HG03039 (cell line): Measurements from ENCODE around the gene JPH4.
A peak's percentile ranks its signal among the peaks of the same experiment; 100 is the strongest.
"Not testable (repeated sequence)": the region's sequence is repeated elsewhere in the genome, so short reads cannot be mapped to it uniquely, and the experiment has no call there.

ENCODE experiments used
- ATAC-seq: cut with Tn5 transposase; IDR thresholded peaks from one replicate; pipeline ENCODE4 v1.9.1; 2021; ENCODE audit warnings: mild to moderate bottlenecking, moderate library complexity; ENCODE audit not compliant: unreplicated experiment

Gene JPH4

DNA sequence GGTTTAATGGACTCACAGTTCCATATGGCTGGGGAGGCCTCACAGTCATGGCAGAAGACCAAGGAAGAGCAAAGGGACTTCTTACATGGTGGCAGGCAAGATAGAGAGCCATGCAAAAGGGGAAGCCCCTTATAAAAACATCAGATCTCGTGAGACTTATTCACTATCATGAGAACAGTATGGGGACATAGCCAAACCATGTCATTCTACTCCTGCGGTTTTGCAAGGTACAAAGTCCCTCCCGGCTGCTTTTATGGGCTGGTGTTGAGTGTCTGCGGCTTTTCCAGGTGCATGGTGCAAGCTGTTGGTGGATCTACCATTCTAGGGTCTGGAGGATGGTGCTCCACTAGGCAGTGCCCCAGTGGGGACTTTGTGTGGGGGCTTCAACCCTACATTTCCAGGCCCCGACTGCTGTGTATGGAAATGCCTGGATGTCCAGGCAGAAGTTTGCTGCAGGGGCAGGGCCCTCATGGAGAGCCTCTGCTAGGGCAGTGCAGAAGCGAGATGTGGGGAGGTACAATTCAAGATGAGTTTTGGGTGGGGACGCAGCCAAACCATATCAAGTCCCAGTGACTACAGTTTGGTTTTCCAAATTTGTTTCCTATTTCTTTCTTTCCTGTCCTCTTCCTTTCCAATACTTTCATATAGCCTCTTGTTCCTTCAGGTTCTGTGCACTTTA lies 31.0 kb upstream of the JPH4 start:
- ATAC-seq, result not testable (repeated sequence)

GRCh38 chr14:23609001-23609400 lies 30.4 kb upstream of the JPH4 start:
- no peak for ATAC-seq

DNA sequence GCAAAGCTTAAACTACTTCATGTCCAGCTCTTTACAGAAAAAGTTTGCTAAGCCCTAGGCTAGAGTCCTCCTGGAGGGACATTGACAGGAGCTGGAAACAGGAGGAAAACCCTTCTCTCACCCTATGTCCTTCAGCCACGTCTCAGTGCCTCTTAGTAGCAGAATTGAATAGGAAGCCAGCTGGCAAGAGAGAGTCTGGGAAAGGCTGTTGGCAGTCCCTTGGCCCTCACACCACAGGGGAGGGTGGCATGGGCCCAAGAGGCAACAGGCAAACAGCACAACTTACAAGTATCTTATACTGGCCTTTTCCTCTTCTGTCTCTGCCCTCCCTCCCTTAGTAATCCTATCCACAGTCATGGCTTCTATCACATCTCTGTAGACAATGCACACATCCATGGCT lies 29.9 kb upstream of the JPH4 start:
- no peak for ATAC-seq

- ATAC-seq, result peak; percentile 78
Measured at GRCh38 chr14:23605931-23606585, 27.5 kb upstream of the JPH4 start.

DNA sequence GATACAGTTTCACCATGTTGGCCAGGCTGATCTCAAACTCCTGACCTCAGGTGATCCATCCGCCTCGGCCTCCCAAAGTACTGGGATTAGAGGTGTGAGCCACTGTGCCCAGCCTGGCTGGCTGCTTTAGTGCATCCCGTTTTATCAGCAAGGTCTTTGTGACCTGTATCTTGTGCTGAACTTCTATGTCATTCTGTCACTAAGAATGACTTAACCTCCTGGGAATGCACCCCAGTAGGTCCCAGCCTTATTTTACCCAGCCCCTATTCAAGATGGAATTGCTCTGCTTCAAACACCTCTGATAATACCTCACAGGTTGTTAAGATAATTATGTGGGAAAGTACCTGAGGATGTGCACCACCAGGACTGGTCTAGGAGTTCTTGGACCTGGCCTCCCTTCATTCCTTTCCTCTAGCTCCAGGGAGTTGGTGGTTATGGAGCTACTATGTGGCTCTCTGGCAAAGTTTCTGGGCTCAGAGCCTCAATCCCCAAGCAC lies 26.1 kb upstream of the JPH4 start:
- no peak for ATAC-seq

DNA sequence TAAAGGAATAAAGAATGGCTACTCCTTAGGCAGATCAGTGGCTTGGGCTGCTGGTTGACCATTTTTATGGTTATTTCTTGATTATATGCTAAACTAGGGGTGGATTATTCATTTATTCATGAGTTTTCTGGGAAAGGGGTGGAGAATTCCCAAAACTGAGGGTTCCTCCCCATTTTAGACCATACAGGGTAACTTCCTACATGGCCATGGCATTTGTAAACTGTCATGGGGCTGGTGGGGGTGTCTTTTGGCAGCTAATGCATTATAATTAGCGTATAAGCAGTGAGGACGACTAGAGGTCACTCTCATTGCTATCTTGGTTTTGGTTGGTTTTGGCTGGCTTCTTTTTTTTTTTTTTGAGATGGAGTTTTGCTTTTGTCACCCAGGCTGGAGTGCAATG lies 25.6 kb upstream of the JPH4 start:
- no peak for ATAC-seq

DNA sequence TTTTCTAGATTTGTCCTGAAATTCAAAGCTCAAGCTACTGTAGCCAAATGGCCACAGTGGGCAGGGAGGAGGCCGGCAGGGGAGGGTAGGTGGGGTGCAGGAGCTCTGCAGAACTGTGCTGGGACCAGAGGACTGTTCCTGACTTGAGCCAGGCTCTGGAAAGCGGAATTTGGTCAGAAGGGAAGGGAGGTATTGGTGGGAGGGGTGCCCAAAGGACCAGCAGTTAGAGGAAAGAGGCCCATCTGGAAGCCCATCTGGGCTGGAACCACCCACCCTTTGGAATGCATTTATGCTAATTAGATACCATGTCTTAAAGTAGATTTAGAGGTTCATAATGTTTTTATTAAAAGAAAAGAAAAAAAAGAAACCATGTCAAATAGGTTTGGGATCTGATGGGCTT lies 24.5 kb upstream of the JPH4 start:
- ATAC-seq, result no peak

DNA sequence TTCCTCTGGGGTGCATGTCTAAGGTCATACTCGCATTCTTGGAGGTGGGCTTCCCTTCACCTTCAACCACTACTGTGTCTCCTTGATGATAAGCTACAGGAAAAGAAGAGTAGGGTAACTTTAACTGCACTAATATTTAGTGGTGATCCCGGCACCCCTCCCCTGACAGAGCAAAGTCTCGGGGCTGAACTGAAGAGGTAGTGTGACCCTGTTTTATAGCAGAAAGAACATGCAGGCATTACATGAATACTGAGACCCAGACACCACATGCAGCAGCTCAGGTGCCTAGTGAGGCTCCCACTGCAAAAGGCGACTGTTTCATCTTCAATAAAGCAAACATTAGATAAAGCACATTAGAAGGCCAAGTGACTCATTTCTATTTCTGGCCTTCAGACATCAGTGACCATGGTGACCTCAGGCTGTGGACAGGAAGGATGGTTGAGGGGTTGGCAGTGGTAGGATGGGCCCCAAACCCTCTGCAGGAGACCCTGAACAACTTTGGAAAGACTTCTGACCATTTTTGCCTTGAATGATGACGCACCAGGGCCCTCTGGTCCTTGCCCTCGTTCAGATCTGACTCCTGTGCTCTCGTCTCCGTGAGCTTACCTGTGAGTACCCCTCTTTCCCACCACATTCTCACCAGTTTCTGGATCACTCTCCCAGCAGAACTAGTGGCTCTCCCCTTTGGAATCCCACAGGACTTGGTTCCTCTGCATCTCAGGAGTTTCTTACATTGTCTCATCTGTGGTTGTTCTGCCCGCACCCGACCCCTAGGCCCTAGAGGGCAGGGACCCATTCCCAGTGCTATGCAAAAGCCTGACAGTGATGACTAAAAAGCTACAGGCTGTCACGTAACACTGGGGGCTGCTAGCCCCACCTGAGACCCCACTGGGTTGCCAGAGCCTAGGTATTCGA lies 23.8 kb upstream of the JPH4 start:
- no peak for ATAC-seq

GRCh38 chr14:23601845-23602180 lies 23.2 kb upstream of the JPH4 start:
- ATAC-seq, result no peak

DNA sequence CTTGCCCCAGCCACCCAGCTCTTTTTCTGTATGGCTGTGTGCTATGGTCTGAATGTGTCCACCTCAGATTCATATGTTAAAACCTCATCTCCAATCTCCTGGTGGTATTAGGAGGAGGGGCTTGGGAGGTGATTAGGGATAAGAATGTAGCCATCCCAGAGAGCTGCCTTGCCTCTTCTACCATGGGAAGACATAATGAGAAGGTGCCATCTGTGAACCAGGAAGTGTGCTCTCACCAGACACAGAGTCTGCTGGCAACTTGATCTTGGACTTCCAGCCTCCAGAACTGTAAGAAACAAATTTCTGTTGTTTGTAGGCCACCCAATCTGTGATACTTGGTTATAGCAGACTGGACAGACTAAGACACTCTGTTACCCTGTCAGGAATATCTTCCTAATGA lies 22.8 kb upstream of the JPH4 start:
- ATAC-seq, result no peak

DNA sequence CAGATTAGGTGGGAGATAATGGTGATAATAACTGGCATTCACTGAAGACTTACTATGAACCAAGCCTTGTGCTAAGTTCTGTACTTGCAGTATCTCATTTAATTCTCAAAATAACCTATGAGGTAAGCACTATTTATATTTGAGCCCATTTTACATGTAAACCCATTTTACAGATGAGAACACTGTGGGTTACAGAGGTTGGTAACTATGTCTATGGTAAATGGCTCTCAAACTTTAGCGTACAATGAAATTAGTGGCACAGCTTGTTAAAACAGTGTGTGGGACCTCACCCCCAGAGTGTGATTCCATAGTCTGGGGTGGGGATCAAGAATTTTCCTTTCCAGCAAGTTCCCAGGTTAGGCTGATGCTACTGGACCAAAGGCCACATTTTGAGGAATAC lies 22.2 kb upstream of the JPH4 start:
- ATAC-seq, result no peak

DNA sequence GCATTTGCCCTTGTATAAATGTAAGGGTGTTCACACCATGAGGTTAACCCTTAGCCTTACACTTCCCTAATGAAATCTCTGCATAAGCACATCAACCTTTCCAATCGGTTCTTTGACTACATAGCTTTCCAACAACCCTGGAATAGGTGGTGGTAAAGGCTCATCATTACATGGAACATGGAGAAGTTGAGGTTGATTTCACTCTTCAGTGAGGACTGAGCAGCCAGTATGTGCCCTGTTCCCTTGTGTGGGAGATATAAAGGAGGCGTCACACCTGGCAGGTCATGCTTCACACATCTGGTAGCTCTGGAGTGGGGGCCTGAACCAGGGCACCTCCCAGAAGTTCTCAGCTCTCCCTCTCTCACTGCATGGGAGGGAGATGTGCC lies 21.7 kb upstream of the JPH4 start:
- no peak for ATAC-seq

DNA sequence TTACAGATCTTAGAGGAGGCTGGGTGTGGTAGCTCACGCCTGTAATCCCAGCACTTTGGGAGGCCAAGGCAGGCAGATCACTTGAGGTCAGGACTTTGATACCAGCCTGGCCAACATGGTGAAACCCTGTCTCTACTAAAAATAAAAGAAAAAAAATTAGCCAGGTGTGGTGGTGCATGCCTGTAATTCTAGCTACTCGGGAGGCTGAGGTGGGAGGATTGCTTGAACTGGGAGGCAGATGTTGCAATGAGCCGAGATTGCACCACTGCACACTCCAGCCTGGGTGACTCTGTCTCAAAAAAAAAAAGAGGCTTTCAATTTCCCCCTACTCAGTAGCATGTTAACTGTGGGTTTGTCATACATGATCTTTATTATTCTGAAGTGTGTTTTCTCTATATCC lies 15.6 kb upstream of the JPH4 start:
- ATAC-seq, result not testable (repeated sequence)

- ATAC-seq, result no peak
Measured at GRCh38 chr14:23590198-23590597, 11.6 kb upstream of the JPH4 start.

GRCh38 chr14:23589606-23590005 lies 11.0 kb upstream of the JPH4 start:
- no peak for ATAC-seq

DNA sequence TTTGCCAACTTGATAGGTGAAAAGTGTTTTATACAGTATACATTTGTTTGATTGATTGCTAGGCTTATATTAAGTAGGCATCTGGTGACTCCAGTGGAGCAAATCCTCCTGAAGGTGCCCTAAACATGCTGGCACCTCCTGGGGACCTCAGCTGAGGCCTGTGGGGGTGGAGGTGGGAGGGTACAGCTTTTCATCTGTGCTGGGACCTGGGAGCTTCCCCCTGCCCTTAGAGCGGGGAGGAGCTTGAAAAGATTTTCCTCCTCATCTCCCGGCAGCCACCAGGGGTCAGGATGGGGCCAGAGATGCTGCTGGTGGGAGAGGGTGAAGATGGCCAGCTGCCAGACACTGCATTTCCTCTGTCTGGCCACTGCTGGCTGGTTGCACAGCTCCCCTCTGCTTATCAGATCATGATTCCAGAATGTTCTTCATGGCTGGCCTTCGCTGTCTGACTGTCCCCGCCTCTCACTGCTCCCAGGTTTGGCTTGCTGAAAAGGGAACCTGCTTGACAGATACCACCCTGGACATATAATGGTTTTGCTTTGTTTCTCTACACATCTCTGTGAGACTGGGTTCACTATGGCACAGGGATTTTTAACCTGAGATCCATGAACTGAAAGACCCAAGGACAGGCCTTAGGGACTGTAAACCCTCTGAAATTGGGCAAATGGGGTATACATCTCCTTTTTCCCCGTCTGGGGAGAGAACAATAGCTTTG lies 10.5 kb upstream of the JPH4 start:
- ATAC-seq, result peak; percentile 97

GRCh38 chr14:23584527-23585203 lies 6.1 kb upstream of the JPH4 start:
- ATAC-seq, result not testable (repeated sequence)

- not testable (repeated sequence) for ATAC-seq
Measured at GRCh38 chr14:23583761-23584526, 5.4 kb upstream of the JPH4 start.

DNA sequence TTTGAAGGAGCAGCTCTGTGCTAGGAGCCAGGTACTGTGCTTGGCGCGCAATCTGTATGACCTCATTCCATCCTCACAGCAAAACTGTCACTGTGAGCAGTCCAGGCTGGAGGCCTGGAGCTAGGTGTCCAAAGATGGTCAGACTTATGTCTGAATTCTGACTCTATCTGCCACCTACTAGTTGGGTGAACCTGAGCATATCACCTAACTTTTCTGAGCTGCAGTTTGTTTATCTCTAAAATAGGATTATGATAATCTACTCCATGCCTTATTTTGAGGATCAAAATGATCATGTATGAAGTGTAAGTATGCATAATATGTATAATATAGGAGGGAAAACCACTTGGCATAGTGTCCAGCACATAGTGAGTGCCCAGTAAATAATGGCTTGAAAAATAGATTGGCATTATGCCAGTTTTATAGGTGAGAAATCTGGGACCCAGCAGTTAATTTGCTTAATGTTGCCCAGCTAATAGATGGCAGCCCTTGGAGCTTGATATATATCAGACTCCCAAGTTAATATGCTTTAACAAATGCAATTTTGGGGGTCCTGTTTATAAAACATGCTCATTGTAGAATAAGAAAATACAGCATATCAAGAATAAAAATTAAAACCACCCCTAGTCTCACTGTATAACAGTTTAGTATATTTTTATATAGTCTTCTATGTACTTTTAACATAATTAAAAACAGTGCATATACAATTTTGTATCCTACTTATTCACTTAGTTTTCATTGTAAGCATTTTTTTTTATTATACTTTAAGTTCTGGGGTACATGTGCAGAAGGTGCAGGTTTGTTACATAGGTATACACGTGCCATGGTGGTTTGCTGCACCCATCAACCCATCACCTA lies 4.5 kb upstream of the JPH4 start:
- no peak for ATAC-seq
